Tibial artery (tissue), 4 donors: ENCODE results near the gene CASR.

Source experiments
- DNase-seq, 2 donors: peaks; one replicate each; pipeline ENCODE4 v3.0.0-alpha.2; 2019
- H3K27ac ChIP-seq, 2 donors: fragments of 200-600 bp; sonication (generic) in 1 of 2; 1 replicate in 1 of 2; 2 replicates in 1 of 2; pipeline ENCODE4 v1.5.1; 2018 to 2019; ENCODE audit warnings: mild to moderate bottlenecking in 1 of 2
- H3K27me3 ChIP-seq, 2 donors: fragments of 200-600 bp; sonication (generic) in 1 of 2; one replicate each; pipeline versions ENCODE4 v1.5.1 to v1.6.0; 2016 to 2019
- H3K36me3 ChIP-seq, 3 donors: fragments of 200-600 bp; sonication (generic) in 2 of 3; one replicate each; pipeline ENCODE4 v1.5.1; 2016 to 2019; ENCODE audit warnings: mild to moderate bottlenecking in 2 of 3
- H3K4me1 ChIP-seq, 4 donors: fragments of 200-600 bp; sonication (generic) in 2 of 4; 1 replicate in 3 of 4; 2 replicates in 1 of 4; pipeline ENCODE4 v1.5.1; 2016 to 2019
- H3K4me3 ChIP-seq, 2 donors: fragments of 200-600 bp; sonication (generic) in 1 of 2; 1 replicate in 1 of 2; 2 replicates in 1 of 2; pipeline ENCODE4 v1.5.1; 2018 to 2019; ENCODE audit warnings: mild to moderate bottlenecking in 2 of 2
- H3K9me3 ChIP-seq, 3 donors: fragments of 200-600 bp; sonication (generic) in 1 of 3; one replicate each; pipeline ENCODE4 v1.5.1; 2016 to 2019
- intact Hi-C: fragments of 100-400 bp; cut with DNase I; formaldehyde crosslinking; loops from one replicate; pipeline ENCODE4 v1.15.0; 2023; ENCODE audit warnings: low total_unique reads
- TF ChIP-seq, protein P1 (sequence below), 2 experiments: fragments of 200-600 bp in 1 of 2; fragments of 450-650 bp in 1 of 2; IDR thresholded peaks; one replicate each; pipeline ENCODE4 v1.5.1; 2017 to 2019; ENCODE audit warnings: antibody characterized with exemption in 2 of 2, mild to moderate bottlenecking in 1 of 2, moderate library complexity in 1 of 2

CASR gene

GRCh38 chr3:122232485-122232884 lies 49.0 kb downstream of the CASR start:
- peaks cover 0 to 5% of the 10 kb centered on the region in 2 donors for H3K27me3 ChIP-seq
- H3K9me3 ChIP-seq, result no peaks in the 10 kb centered on the region
- TF ChIP-seq, protein P1, sequence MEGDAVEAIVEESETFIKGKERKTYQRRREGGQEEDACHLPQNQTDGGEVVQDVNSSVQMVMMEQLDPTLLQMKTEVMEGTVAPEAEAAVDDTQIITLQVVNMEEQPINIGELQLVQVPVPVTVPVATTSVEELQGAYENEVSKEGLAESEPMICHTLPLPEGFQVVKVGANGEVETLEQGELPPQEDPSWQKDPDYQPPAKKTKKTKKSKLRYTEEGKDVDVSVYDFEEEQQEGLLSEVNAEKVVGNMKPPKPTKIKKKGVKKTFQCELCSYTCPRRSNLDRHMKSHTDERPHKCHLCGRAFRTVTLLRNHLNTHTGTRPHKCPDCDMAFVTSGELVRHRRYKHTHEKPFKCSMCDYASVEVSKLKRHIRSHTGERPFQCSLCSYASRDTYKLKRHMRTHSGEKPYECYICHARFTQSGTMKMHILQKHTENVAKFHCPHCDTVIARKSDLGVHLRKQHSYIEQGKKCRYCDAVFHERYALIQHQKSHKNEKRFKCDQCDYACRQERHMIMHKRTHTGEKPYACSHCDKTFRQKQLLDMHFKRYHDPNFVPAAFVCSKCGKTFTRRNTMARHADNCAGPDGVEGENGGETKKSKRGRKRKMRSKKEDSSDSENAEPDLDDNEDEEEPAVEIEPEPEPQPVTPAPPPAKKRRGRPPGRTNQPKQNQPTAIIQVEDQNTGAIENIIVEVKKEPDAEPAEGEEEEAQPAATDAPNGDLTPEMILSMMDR (IDR thresholded peaks at IDR 0.05), result no peak
- no peak overlapping the region for H3K27ac ChIP-seq
- no peak for DNase-seq
- no peaks in the 10 kb centered on the region for H3K4me1 ChIP-seq
- H3K36me3 ChIP-seq, result no peaks in the 10 kb centered on the region
- no peak overlapping the region for H3K4me3 ChIP-seq
- intact Hi-C loops, result no loop called here

GRCh38 chr3:122233101-122233952 lies 49.9 kb downstream of the CASR start:
- H3K27ac ChIP-seq, result no peak overlapping the region

DNA sequence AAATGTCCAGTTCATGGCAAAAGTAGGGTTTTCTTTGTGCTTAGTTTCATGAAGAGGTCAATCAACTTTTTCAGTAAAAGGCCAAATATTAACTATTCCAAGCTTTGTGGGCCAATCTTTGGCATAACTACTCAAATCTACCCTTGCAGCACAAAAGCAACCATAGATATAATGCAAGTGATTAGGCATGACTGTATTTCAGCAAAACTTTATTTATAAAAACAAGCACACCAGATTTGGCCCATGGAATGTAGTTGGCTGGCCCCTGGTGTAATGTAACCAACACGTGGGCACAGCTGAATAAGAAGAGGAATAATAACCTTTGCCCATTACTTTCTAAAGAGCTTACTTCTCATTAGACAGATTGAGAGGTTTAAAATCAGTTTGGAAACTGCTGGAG lies 50.6 kb downstream of the CASR start:
- Histone ChIP-seq H3K27me3 (peaks cover 0 to 5% of the 10 kb centered on the region in 2 donors), H3K36me3 (no peaks in the 10 kb centered on the region), H3K9me3 (no peaks in the 10 kb centered on the region), H3K4me3 (no peak overlapping the region), H3K4me1 (no peaks in the 10 kb centered on the region), H3K27ac (no peak overlapping the region)
- TF ChIP-seq, protein P1 (IDR thresholded peaks at IDR 0.05), result no peak
- intact Hi-C loops, result no loop called here
- no peak for DNase-seq

More at GRCh38 chr3:122233101-122233952, 49.9 kb downstream of the CASR start:
- H3K27me3 ChIP-seq, result peaks cover 0 to 5% of the 10 kb centered on the region in 2 donors
- no peak overlapping the region for H3K4me3 ChIP-seq
- H3K9me3 ChIP-seq, result no peaks in the 10 kb centered on the region
- TF ChIP-seq, protein P1 (IDR thresholded peaks at IDR 0.05), result no peak
- H3K4me1 ChIP-seq, result no peaks in the 10 kb centered on the region
- intact Hi-C loops, result no loop called here
- no peaks in the 10 kb centered on the region for H3K36me3 ChIP-seq
- DNase-seq, result peak in 1 of 2 donors; percentile 53

GRCh38 chr3:122235147-122235546 lies 51.7 kb downstream of the CASR start:
- TF ChIP-seq, protein P1 (IDR thresholded peaks at IDR 0.05), result no peak
- DNase-seq, result no peak
- no peaks in the 10 kb centered on the region for H3K9me3 ChIP-seq
- no peaks in the 10 kb centered on the region for H3K4me1 ChIP-seq
- no peaks in the 10 kb centered on the region for H3K36me3 ChIP-seq
- H3K27me3 ChIP-seq, result peaks cover 0 to 5% of the 10 kb centered on the region in 2 donors
- intact Hi-C loops, result no loop called here
- no peak overlapping the region for H3K4me3 ChIP-seq
- no peak overlapping the region for H3K27ac ChIP-seq

DNA sequence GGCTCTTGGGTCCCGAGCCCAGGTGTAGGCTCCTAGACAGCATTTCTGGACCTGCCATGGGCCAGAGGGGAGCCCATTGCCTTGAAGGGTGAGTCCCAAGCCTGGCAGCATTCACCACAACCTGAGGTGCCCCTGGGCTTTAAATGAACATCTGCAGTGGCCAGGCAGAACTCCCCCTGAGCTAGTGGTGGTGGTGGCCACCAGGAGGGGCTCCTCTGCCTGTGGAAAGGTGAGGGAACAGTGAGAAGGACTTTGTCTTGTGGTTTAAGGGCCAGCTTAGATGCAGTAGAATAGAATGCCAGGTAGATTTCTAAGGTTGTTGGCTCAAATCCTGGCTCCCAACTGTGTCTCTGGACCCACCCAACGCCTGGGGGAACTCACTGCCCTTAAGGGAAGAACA lies 55.6 kb downstream of the CASR start:
- Histone ChIP-seq H3K27me3 (no peaks in the 10 kb centered on the region), H3K4me1 (no peaks in the 10 kb centered on the region), H3K9me3 (no peaks in the 10 kb centered on the region), H3K36me3 (no peaks in the 10 kb centered on the region), H3K27ac (no peak overlapping the region), H3K4me3 (no peak overlapping the region)
- TF ChIP-seq, protein P1 (IDR thresholded peaks at IDR 0.05), result no peak
- intact Hi-C loops, result no loop called here
- DNase-seq, result no peak
